ENCODE data around the gene SUDS3.

Gene SUDS3, protein sequence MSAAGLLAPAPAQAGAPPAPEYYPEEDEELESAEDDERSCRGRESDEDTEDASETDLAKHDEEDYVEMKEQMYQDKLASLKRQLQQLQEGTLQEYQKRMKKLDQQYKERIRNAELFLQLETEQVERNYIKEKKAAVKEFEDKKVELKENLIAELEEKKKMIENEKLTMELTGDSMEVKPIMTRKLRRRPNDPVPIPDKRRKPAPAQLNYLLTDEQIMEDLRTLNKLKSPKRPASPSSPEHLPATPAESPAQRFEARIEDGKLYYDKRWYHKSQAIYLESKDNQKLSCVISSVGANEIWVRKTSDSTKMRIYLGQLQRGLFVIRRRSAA

DNA sequence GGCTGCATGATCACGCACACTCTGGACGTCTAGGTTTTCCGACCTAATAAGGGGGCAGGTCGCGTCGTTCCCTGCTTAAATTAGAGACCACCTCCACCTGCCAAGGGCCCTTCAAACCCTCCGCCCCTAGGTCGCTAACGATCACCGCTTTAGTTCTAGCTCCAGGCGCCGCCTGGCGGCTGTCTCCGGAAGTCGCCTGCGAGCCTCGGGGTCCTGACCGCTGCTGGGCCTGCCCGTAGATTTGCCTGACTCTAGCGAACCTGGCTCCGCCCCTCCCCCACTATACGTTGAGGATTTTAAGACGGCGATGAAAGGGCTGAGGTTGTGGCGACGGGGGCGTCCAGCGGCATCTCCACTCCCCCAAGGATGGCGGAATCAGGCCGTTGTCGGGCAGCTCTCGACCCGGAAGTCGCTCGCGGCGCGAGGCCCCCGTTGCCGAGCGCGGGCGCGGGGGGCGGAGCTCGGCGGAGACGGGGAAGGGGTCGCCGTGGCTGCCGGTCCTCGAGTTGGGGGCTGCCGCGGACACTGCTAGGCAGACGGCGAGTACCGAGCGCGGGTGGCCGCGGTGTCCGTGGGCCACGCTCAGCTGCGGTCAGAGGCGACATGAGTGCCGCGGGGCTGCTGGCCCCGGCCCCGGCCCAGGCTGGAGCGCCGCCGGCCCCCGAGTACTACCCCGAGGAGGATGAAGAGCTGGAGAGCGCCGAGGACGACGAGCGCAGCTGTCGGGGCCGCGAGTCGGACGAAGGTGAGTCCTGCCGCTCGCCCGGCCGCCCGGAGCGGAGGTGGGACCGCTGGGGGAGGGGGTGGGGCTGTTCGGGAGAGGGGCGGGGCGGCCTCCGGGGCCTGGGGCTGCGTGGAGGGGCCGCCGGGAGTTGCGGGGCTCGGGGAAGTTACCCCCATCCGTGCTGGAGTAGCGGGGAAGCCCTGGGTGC lies at the start of gene SUDS3:
Gene SUDS3 (plus strand): TSS at position 467 of the 932 bp plus-strand sequence. CDS start 137 bp downstream, at position 604.
- H3K4me3 ChIP-seq (replicated peaks; ENCODE audit: low read depth, low read length), result peak within 1 kb of the TSS; percentile 82
- peak; percentile 40 for DNase-seq (ENCODE audit: extremely low read depth, low read depth)
- peak; percentile 93 for TF ChIP-seq CTCF (IDR thresholded peaks at IDR 0.05; ENCODE audit: low read depth, low read length, missing control alignments)

- no peak for TF ChIP-seq CTCF (IDR thresholded peaks at IDR 0.05; ENCODE audit: low read depth, low read length, missing control alignments)
- DNase-seq (ENCODE audit: extremely low read depth, low read depth), result no peak
These were observed 49.4 kb upstream of the SUDS3 start for GRCh38 chr12:118326991-118327390.

GRCh38 chr12:118327391-118327790 lies 49.0 kb upstream of the SUDS3 start:
- no peak for TF ChIP-seq CTCF (IDR thresholded peaks at IDR 0.05; ENCODE audit: low read depth, low read length, missing control alignments)
- no peak overlapping the region for H3K4me3 ChIP-seq (replicated peaks; ENCODE audit: low read depth, low read length)
- DNase-seq (ENCODE audit: extremely low read depth, low read depth), result no peak

More at GRCh38 chr12:118326991-118327390, 49.4 kb upstream of the SUDS3 start:
- H3K4me3 ChIP-seq (replicated peaks; ENCODE audit: low read depth, low read length), result no peak overlapping the region

DNA sequence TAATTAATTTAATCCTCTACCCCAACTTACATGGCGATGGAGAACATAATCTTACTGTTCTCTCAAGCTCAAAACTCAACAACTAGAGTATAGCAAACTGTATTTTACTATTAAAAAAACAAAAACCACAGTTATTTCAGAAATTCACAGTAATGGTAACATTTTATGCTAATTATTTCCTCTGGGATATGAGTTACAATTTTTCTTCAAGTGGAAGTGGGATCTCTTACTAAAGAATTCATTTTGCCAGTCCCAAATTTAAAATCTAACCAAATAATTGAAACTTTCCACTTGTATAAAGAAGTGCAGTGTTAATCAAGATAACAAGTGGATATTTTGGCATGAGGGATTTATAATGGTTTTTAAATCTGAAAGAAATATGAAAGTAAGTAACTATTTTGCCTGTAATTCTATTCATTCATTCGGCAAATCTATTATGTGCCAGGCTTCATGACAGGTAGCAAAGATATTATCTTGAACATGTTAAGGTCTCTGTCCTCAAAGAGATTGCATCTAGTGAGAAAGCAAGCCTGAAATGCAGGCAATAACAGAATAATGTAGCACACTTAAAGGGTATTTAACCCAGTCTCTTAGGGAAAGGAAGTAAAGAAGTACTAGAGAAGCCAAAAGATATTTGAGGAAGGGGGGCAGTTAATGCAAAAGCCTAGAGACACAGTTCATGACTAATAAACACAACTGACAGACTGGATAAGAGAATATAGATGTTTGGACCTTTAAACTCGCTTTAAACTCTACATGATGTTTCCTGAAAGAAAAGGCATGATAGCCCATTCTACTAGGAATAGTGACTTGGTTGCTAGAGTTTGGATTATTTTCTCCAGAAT lies 47.6 kb upstream of the SUDS3 start:
- TF ChIP-seq CTCF (IDR thresholded peaks at IDR 0.05; ENCODE audit: low read depth, low read length, missing control alignments), result no peak
- DNase-seq (ENCODE audit: extremely low read depth, low read depth), result no peak

DNA sequence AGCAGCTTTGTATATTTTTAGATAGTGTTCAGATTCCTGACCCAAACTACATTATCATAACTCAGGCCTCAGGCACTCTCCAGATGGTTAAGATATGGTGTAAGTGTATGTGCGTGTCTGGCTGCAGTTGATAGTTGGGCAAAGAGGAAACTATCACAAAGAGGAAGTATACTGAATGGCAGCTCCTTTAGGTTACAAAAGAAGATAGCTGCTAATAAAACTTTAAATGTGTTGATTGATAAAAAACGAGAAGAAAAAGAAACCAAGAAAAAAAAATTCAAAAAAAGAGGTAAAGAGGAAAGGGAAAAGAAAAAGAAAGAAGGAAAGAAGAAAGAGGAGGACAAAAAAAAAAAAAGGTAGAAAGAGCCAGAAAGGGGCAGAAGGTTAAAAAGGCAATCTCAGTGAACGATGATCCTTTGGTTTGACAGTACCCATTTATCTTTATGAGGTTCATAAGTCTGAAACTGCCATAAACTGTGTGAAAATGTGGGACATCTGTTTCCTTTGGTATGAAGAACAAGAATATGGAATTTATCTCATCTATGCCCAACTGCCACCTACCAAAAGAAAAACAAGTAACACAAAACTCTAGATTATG lies 45.8 kb upstream of the SUDS3 start:
- no peak overlapping the region for H3K4me3 ChIP-seq (replicated peaks; ENCODE audit: low read depth, low read length)
- TF ChIP-seq CTCF (IDR thresholded peaks at IDR 0.05; ENCODE audit: low read depth, low read length, missing control alignments), result no peak
- peak; percentile 37 for DNase-seq (ENCODE audit: extremely low read depth, low read depth)

More for the DNA sequence above, 47.6 kb upstream of the SUDS3 start:
- no peak overlapping the region for H3K4me3 ChIP-seq (replicated peaks; ENCODE audit: low read depth, low read length)

- no peak for DNase-seq (ENCODE audit: extremely low read depth, low read depth)
- TF ChIP-seq CTCF (IDR thresholded peaks at IDR 0.05; ENCODE audit: low read depth, low read length, missing control alignments), result no peak
- no peak overlapping the region for H3K4me3 ChIP-seq (replicated peaks; ENCODE audit: low read depth, low read length)
These were observed 43.8 kb upstream of the SUDS3 start for GRCh38 chr12:118332511-118332910.
